Hematopoietic multipotent progenitor cell treated with erythropoietin and hydrocortisone succinate and interleukin-3 and kit ligand, for 15 days (in vitro differentiated cells): ENCODE data around the gene MYLK4.

Source experiments
- DNase-seq: peaks from one replicate; pipeline ENCODE4 v3.0.0-alpha.2; 2015; ENCODE audit warnings: low spot score

Gene MYLK4

GRCh38 chr6:2695454-2696095, 55.1 kb downstream of the MYLK4 start:
- DNase-seq, result no peak

GRCh38 chr6:2693231-2693630, 57.5 kb downstream of the MYLK4 start:
- no peak for DNase-seq

- DNase-seq, result no peak
Measured at GRCh38 chr6:2688401-2689064, 62.2 kb downstream of the MYLK4 start.

DNA sequence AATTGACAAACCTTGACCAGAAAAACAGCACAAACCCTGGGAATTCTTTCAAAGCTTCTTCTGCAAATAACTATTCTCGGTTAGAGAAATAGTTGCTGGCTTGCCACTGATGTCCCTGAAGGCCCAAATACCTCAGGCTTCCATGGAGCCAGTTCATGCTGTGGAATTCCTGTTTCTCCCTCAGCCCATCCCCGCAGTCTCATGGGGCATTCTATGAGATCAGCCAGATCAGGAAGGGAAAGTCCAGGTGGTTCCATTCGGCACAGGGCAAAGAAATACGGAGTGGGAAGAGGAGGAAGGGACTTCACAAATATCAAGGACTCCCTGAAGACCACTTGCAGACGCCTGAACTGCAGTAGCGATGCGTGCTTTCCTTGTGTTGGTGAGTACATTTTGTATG, 63.3 kb downstream of the MYLK4 start:
- no peak for DNase-seq

- no peak for DNase-seq
Measured at GRCh38 chr6:2686515-2686914, 64.2 kb downstream of the MYLK4 start.

DNA sequence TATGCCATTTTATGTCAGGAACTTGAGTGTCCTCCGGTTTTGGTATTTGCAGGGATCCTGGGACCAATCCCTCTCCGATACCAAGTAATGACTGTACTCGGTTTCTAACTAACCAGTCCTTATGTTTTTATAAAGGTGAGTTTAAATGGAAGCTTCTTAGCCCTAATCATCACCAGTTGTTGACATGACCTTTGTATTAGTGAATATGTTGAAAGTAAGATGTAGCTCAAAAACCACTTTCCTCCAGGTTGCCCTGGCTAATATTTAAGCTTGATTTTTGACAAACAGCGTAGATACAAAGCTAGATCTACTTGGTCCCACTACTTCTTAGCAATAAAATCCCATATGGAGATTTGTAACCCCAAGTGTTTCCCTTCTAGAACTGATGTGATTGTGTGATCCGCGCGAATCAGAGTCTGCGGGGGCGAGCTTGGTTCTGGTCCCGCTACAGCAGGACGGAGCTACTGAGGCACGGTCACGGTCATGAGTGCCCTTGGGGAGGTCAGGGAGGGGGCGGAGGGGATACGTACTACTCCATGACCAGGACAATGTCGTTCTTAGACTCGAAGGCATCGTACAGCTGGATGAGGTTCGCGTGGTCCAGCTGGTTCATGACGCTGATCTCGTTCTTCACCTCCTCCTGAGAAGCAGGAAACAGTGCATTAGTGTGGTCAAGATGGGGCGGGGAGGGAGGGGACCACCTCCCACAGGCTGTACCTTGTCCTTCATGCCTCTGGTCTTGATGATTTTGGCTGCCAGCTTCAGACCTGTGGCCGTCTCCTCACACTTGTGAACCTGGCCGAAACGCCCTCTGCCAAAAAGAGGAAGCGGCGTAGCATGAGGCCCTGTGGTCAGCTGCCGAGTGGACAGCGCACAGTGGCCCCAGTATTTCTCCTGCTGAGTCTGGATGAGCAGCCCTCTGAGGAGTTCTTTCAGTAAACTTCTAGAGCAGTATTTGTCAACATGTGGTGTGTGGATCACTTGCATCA, 65.7 kb downstream of the MYLK4 start:
- no peak for DNase-seq

GRCh38 chr6:2684103-2684749, 66.5 kb downstream of the MYLK4 start:
- DNase-seq, result no peak

DNA sequence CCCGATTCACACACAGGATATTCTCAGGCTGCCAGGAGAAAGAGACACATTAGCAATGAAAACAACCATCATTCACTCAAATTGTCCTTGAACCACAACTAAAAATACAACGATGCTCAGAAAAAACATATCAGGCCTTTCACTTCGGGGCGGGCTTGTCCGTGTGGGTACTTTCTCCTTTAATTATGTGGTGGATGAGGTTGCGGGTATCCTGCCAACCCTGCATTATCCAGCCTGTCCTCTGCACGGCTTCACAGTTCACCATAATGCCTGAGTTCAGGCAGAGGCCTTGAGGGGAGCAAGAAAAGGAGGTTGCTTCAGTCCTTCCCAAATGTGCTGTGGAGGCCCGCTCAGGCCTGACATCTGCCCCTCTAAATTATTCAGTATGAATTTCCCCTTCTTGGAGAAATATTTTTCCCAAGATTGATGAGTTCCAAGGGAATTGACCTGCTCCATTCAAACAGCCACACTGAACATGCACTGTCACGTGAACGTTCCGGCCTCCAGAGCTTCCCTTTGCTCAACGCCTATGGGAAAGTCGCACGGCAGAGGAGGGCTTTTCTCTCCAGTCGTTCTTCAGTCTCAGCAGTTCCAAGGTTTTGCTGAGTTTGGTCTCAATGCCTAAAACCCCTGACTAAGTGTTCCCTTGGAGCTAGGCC, 70.3 kb downstream of the MYLK4 start:
- no peak for DNase-seq

DNA sequence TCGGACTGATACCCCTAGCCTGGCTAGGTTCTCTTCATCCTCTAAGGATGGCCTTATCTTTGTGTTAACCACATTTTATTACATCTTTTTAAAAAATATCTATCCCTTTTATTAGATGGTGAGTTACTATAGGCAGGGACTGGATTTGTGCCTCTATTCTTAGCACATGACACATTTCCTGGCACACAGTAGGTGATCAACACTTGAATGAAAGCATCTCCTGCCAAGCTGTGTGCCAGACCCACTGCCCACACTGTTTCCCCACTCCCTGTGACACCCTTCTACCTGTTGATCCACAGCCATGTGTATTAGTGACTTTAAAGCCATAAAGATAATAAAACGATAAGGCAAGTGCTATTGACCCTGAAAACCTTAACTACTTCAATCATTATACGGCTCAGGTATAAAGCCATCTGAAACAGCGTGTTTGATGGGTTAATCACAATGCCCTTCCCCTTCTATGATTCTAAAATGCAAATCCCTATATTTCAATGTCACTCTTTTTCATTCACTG, 73.6 kb downstream of the MYLK4 start:
- no peak for DNase-seq

GRCh38 chr6:2676048-2676447, 74.7 kb downstream of the MYLK4 start:
- DNase-seq, result no peak

- DNase-seq, result no peak
Measured at GRCh38 chr6:2674857-2675256, 75.9 kb downstream of the MYLK4 start.

- no peak for DNase-seq
Measured at GRCh38 chr6:2669067-2669700, 81.5 kb downstream of the MYLK4 start.

DNA sequence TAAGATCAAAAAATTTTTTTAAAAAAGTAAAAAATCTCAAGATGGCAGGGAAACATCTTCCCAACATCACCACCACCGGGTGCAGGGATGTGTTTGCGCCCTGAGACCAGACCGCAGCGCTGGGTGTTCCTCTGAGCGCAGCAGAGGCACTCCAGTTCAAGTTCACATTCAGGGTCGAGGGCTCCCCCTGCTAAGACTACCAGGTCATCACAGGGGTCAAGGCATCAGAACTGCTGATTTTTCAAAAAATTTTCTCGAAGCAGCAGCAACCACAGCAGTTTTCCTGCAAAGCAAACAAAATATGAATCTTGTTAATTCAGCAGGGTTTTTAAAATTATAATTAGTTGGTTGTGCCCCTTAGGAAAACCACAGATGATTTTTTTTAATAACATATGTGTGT, 83.1 kb downstream of the MYLK4 start:
- DNase-seq, result no peak

DNA sequence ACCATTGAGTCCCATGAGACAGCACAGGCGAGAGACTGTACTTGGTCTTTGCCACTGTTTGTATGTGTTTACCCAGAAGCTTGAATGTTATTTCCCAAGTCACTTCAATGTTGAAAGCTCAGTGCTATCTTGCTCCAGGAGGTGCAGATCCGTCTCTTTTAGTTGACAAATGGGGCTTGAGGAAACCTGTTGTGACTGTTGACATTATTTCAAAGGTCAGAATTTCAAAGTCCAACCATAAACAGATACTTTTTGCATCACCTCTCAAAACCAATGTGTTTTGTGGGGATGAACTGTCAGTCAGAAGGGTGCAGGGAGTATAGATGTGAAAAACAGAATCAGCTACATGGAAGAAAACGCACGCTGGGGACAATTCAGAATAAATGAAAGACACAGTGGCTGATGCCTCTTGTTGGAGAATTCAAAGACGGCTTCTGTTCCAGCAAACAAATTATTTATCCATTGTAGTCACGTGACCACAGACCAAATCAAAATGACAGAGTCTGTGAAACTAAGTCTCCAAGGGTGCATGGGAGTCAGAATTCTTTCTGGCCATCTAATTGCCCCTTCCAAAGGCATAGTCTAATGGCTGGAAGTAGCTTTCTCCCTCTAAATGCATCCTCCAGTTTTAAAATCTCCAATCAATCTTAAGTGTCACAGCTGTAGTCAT, 83.7 kb downstream of the MYLK4 start:
- no peak for DNase-seq

GRCh38 chr6:2665146-2666070, 85.3 kb downstream of the MYLK4 start:
- no peak for DNase-seq

GRCh38 chr6:2663123-2663522, 87.6 kb downstream of the MYLK4 start:
- DNase-seq, result no peak

GRCh38 chr6:2661651-2662050, 89.1 kb downstream of the MYLK4 start:
- DNase-seq, result no peak

GRCh38 chr6:2659882-2660281, 90.8 kb downstream of the MYLK4 start:
- no peak for DNase-seq

DNA sequence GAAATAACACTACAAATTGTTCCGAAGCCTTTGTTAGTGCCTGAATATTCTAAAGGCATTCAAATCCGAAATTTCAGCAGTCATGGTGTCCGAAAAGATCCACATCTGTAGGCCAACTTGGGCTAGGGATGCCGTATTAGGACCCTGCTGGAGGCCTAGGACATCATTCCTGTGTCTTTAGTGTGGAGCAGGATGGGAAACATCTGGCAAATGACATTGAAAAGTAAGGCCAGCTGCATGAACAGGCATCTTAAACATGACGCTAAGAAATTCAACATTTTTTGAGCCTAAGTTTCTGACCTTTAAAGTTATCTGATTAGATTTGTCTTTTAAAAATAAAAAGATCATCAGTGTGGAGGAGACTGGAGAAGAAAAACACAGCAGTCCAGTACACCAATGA, 91.3 kb downstream of the MYLK4 start:
- DNase-seq, result no peak
